A673 (cell line): ENCODE data around the gene NKX6-2.

Experiments
- CTCF ChIP-seq: fragments of 300-800, 200-600 bp; sonication (generic); conservative IDR thresholded peaks from 2 replicates; pipeline ENCODE4 v1.5.1; 2017; ENCODE audit warnings: low read depth, mild to moderate bottlenecking, antibody characterized with exemption, low read length, moderate library complexity, mixed read lengths
- EZH2 ChIP-seq: fragments of 200-600 bp; sonication (generic); IDR thresholded peaks from 2 replicates; pipeline ENCODE4 v1.6.1; 2017; ENCODE audit warnings: borderline replicate concordance, low read depth, mild to moderate bottlenecking, mixed read lengths, antibody characterized with exemption, low read length; ENCODE audit not compliant: poor library complexity, severe bottlenecking

GRCh38 chr10:132799865-132800264 is 13.9 kb upstream of the NKX6-2 start:
- TF ChIP-seq CTCF = no peak
- no peak for TF ChIP-seq EZH2
